ENCODE data around the gene GABRP. TPM values are rescaled to one million over a fixed set of nuclear protein-coding genes. Genes with fewer than 3 reads are reported as not detected.

GABRP gene
- total RNA-seq, 1 donor = not detected

GRCh38 chr5:170787216-170787615 lies 3.7 kb downstream of the GABRP start:
- H3K4me3 ChIP-seq (ENCODE audit: low read depth, low read length) = no peak overlapping the region
- TF ChIP-seq, protein P1, sequence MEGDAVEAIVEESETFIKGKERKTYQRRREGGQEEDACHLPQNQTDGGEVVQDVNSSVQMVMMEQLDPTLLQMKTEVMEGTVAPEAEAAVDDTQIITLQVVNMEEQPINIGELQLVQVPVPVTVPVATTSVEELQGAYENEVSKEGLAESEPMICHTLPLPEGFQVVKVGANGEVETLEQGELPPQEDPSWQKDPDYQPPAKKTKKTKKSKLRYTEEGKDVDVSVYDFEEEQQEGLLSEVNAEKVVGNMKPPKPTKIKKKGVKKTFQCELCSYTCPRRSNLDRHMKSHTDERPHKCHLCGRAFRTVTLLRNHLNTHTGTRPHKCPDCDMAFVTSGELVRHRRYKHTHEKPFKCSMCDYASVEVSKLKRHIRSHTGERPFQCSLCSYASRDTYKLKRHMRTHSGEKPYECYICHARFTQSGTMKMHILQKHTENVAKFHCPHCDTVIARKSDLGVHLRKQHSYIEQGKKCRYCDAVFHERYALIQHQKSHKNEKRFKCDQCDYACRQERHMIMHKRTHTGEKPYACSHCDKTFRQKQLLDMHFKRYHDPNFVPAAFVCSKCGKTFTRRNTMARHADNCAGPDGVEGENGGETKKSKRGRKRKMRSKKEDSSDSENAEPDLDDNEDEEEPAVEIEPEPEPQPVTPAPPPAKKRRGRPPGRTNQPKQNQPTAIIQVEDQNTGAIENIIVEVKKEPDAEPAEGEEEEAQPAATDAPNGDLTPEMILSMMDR (IDR thresholded peaks at IDR 0.05; ENCODE audit: insufficient read depth, low read length) = no peak
- DNase-seq (ENCODE audit: low read depth) = no peak

- H3K4me3 ChIP-seq (ENCODE audit: low read depth, low read length) = no peak overlapping the region
- DNase-seq (ENCODE audit: low read depth) = no peak
- TF ChIP-seq, protein P1 (IDR thresholded peaks at IDR 0.05; ENCODE audit: insufficient read depth, low read length) = no peak
Measured at GRCh38 chr5:170788626-170789304, 5.2 kb downstream of the GABRP start.

GRCh38 chr5:170791325-170791954 lies 7.9 kb downstream of the GABRP start:
- TF ChIP-seq, protein P1 (IDR thresholded peaks at IDR 0.05; ENCODE audit: insufficient read depth, low read length) = no peak
- DNase-seq (ENCODE audit: low read depth) = peak; percentile 36
- H3K4me3 ChIP-seq (ENCODE audit: low read depth, low read length) = no peak overlapping the region

DNA sequence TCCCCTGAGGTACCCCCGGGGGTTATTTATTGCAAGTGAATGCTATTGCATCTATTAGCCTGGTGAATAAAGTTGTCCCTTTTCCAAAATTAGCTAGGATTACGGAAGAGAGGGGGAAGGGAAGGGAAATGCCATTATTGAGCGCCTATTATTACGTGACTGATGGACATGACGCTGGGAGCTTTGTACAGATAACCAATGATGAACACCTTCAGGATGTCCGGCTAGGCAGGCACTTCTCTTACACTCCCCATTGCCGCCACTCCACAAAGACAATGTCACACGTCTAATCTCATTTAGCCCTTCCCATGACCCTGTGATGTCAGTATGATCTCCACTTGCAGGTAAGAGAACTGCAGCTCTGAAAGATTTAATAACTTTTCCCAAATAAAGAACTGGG lies 9.4 kb downstream of the GABRP start:
- H3K4me3 ChIP-seq (ENCODE audit: low read depth, low read length) = no peak overlapping the region
- no peak for DNase-seq (ENCODE audit: low read depth)
- TF ChIP-seq, protein P1 (IDR thresholded peaks at IDR 0.05; ENCODE audit: insufficient read depth, low read length) = no peak

DNA sequence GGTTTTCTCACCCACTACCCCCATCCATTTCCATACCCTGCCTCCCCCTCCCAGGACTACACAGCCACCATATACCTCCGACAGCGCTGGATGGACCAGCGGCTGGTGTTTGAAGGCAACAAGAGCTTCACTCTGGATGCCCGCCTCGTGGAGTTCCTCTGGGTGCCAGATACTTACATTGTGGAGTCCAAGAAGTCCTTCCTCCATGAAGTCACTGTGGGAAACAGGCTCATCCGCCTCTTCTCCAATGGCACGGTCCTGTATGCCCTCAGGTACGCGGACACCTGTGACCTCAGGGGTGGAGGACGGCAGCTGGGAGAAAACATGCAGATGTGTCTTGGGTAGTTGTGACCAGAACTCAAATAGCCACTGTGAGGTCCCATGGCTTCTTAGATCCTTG lies 11.6 kb downstream of the GABRP start:
- TF ChIP-seq, protein P1 (IDR thresholded peaks at IDR 0.05; ENCODE audit: insufficient read depth, low read length) = no peak
- DNase-seq (ENCODE audit: low read depth) = no peak
- H3K4me3 ChIP-seq (ENCODE audit: low read depth, low read length) = no peak overlapping the region

DNA sequence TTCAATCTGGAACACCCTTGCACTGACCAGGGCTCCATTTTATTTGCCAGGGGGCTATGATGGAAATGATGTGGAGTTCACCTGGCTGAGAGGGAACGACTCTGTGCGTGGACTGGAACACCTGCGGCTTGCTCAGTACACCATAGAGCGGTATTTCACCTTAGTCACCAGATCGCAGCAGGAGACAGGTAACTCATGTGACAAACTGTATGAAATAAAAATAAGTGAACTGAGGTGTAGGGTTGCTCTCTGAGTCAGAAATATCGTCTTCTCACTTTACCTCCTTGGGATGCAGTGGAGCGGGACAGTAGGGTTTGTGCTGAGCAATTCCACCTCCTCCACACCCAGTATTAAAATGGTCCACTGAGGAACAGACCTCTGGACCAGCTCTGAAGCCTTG lies 22.1 kb downstream of the GABRP start:
- no peak overlapping the region for H3K4me3 ChIP-seq (ENCODE audit: low read depth, low read length)
- TF ChIP-seq, protein P1 (IDR thresholded peaks at IDR 0.05; ENCODE audit: insufficient read depth, low read length) = no peak
- no peak for DNase-seq (ENCODE audit: low read depth)
